ENCODE results near the gene FBN1. TPM values are rescaled to one million over a fixed set of nuclear protein-coding genes. Genes with fewer than 3 reads are reported as not detected.

Gene FBN1
- total RNA-seq, 1 experiment from 2014 or later = 5.2 TPM

DNA sequence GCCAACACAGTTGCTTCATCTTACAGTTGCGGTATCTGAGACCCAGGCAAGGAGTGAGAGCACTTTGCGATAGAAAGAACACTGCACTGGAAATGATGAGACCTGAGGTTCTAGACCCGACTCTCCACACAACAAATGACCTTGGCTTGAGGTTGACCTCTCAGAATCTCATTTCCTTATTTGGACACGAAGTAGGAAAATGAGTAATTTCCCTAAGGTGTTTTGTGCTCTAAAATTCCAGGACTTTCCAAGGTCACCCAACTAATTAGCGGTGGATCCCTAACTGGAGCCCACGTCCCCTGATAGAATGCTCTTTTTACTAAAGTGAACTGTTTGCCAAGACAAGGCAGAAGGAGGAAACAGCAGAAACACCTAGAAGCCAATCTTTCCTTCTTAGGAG is 26.7 kb upstream of the FBN1 start:
- Mint-ChIP-seq H3K36me3 (no peaks in the 10 kb centered on the region), H3K27me3 (ENCODE audit: low read depth) (no peaks in the 10 kb centered on the region), H3K9me3 (no peaks in the 10 kb centered on the region), H3K4me1 (no peaks in the 10 kb centered on the region), H3K4me3 (no peak overlapping the region), H3K27ac (no peak overlapping the region)
- no peak for TF ChIP-seq E2F5 (CRISPR knock-in tag; IDR thresholded peaks at IDR 0.05)
- TF ChIP-seq JUN (CRISPR knock-in tag; IDR thresholded peaks at IDR 0.05) = no peak
- no peak for TF ChIP-seq ZNF396 (CRISPR knock-in tag; IDR thresholded peaks at IDR 0.05; ENCODE audit: borderline replicate concordance)
- no peak for TF ChIP-seq TEAD4 (CRISPR knock-in tag; IDR thresholded peaks at IDR 0.05)
- TF ChIP-seq ATF3 (CRISPR knock-in tag; conservative IDR thresholded peaks at IDR 0.05) = no peak
- TF ChIP-seq USF1 (CRISPR knock-in tag; IDR thresholded peaks at IDR 0.05) = no peak
- TF ChIP-seq, protein P1, sequence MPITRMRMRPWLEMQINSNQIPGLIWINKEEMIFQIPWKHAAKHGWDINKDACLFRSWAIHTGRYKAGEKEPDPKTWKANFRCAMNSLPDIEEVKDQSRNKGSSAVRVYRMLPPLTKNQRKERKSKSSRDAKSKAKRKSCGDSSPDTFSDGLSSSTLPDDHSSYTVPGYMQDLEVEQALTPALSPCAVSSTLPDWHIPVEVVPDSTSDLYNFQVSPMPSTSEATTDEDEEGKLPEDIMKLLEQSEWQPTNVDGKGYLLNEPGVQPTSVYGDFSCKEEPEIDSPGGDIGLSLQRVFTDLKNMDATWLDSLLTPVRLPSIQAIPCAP (CRISPR knock-in tag; IDR thresholded peaks at IDR 0.05) = no peak
- TF ChIP-seq SOX15 (CRISPR knock-in tag; IDR thresholded peaks at IDR 0.05) = no peak
- no peak for TF ChIP-seq SMAD3 (CRISPR knock-in tag; IDR thresholded peaks at IDR 0.05; ENCODE audit: borderline replicate concordance)
- TF ChIP-seq OVOL2 (CRISPR knock-in tag; IDR thresholded peaks at IDR 0.05; ENCODE audit: borderline replicate concordance) = no peak
- TF ChIP-seq, protein P2, sequence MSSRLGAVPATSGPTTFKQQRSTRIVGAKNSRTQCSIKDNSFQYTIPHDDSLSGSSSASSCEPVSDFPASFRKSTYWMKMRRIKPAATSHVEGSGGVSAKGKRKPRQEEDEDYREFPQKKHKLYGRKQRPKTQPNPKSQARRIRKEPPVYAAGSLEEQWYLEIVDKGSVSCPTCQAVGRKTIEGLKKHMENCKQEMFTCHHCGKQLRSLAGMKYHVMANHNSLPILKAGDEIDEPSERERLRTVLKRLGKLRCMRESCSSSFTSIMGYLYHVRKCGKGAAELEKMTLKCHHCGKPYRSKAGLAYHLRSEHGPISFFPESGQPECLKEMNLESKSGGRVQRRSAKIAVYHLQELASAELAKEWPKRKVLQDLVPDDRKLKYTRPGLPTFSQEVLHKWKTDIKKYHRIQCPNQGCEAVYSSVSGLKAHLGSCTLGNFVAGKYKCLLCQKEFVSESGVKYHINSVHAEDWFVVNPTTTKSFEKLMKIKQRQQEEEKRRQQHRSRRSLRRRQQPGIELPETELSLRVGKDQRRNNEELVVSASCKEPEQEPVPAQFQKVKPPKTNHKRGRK (CRISPR knock-in tag; IDR thresholded peaks at IDR 0.05; ENCODE audit: borderline replicate concordance) = no peak
- no peak for TF ChIP-seq GTF2I (CRISPR knock-in tag; conservative IDR thresholded peaks at IDR 0.05)
- TF ChIP-seq NFE2L1 (CRISPR knock-in tag; IDR thresholded peaks at IDR 0.05) = no peak
- TF ChIP-seq, protein P3, sequence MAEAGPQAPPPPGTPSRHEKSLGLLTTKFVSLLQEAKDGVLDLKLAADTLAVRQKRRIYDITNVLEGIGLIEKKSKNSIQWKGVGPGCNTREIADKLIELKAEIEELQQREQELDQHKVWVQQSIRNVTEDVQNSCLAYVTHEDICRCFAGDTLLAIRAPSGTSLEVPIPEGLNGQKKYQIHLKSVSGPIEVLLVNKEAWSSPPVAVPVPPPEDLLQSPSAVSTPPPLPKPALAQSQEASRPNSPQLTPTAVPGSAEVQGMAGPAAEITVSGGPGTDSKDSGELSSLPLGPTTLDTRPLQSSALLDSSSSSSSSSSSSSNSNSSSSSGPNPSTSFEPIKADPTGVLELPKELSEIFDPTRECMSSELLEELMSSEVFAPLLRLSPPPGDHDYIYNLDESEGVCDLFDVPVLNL (CRISPR knock-in tag; IDR thresholded peaks at IDR 0.05; ENCODE audit: borderline replicate concordance, low read depth) = no peak
- no peak for TF ChIP-seq ERG (CRISPR knock-in tag; IDR thresholded peaks at IDR 0.05)
- no peak for TF ChIP-seq SMAD4 (CRISPR knock-in tag; IDR thresholded peaks at IDR 0.05)
- TF ChIP-seq, protein P4, sequence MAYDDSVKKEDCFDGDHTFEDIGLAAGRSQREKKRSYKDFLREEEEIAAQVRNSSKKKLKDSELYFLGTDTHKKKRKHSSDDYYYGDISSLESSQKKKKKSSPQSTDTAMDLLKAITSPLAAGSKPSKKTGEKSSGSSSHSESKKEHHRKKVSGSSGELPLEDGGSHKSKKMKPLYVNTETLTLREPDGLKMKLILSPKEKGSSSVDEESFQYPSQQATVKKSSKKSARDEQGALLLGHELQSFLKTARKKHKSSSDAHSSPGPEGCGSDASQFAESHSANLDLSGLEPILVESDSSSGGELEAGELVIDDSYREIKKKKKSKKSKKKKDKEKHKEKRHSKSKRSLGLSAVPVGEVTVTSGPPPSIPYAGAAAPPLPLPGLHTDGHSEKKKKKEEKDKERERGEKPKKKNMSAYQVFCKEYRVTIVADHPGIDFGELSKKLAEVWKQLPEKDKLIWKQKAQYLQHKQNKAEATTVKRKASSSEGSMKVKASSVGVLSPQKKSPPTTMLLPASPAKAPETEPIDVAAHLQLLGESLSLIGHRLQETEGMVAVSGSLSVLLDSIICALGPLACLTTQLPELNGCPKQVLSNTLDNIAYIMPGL (CRISPR knock-in tag; IDR thresholded peaks at IDR 0.05) = no peak
- TF ChIP-seq TP53 (CRISPR knock-in tag; IDR thresholded peaks at IDR 0.05) = no peak
- TF ChIP-seq ZNF425 (CRISPR knock-in tag; conservative IDR thresholded peaks at IDR 0.05) = no peak
- ATAC-seq (no peak), DNase-seq (ENCODE audit: low spot score) (no peak)
- POLR2A ChIA-PET = no interaction called here
- CTCF ChIA-PET = no interaction called here

All from WTC11 (cell line).